HL-60 (cell line): ENCODE results near the gene SSR2.

ENCODE experiments used
- DNase-seq, 2 experiments: peaks; one replicate each; pipeline ENCODE4 v3.0.0-alpha.2; 2010 to 2020; ENCODE audit warnings: low read depth in 1 of 2, low spot score in 1 of 2
- H3K27ac ChIP-seq: fragments of 250-450 bp; sonication (Bioruptor Pico); replicated peaks from 2 replicates; pipeline ENCODE4 v1.5.1; 2020; ENCODE audit warnings: mild to moderate bottlenecking, moderate library complexity
- H3K27me3 ChIP-seq: fragments of 250-450 bp; sonication (Bioruptor Pico); 2 replicates; pipeline ENCODE4 v1.5.1; 2021; ENCODE audit warnings: mild to moderate bottlenecking, moderate library complexity; ENCODE audit not compliant: insufficient read depth, poor library complexity, severe bottlenecking
- H3K4me3 ChIP-seq: replicated peaks from 2 replicates; pipeline ENCODE4 v1.5.1; 2011; ENCODE audit warnings: mild to moderate bottlenecking, control low read depth, low read length; ENCODE audit not compliant: insufficient read depth
- GABPA ChIP-seq: IDR thresholded peaks from 2 replicates; pipeline ENCODE4 v1.6.1; 2012; ENCODE audit warnings: low read depth
- POLR2AphosphoS5 ChIP-seq: IDR thresholded peaks from 2 replicates; pipeline ENCODE4 v1.6.1; 2012; ENCODE audit warnings: low read depth
- SPI1 ChIP-seq: IDR thresholded peaks from 2 replicates; pipeline ENCODE4 v1.6.1; 2012; ENCODE audit warnings: low read depth, mild to moderate bottlenecking, borderline replicate concordance
- TF ChIP-seq, protein P1 (sequence below): IDR thresholded peaks from 2 replicates; pipeline ENCODE4 v1.6.1; 2012; ENCODE audit warnings: low read depth; ENCODE audit not compliant: insufficient replicate concordance
- TF ChIP-seq, protein P2 (sequence below): IDR thresholded peaks from one replicate; pipeline ENCODE4 v1.5.1; 2011; ENCODE audit warnings: low read length, control low read depth, inconsistent platforms; ENCODE audit not compliant: insufficient read depth

SSR2 gene

DNA sequence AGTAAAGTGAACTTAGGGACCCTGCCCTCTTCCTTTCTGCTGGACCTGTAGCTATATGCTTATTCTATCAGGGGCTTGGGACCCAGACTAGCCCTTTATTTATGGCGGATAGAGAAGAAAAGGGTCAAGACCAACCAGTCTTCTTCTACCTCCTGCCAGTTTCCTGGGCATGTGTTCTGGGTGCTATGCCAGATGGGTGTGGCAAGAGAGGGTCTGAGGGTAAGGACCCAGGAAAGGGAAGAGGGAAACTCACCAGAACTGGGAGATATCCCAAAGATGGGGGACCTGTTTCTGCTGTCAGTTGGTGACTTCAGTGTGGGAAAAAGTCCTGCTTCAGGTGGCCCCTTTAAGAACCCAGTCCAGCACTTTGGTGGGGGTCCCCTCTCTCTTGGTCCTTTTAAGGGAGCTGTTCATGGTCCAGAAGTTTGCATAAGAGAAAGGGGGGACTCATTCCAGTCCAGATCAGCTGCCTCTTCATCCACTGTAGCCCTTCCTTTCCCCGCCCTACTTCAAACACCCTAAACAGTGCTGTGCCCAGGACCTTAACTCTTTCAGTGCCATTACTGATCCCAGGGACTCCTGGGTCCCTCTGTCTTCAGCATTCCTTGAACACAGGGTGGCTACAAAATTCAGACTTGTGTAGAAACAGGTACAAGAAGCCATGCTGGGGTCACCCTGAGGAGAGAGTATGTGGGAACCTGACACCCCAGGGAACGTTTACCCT, 18.4 kb downstream of the SSR2 start:
- DNase-seq, result no peak
- Histone ChIP-seq H3K27ac (no peak overlapping the region), H3K4me3 (no peak overlapping the region), H3K27me3 (no peaks in the 10 kb centered on the region)
- TF ChIP-seq GABPA (no peak), SPI1 (no peak), POLR2AphosphoS5 (no peak)
- TF ChIP-seq, protein P1, sequence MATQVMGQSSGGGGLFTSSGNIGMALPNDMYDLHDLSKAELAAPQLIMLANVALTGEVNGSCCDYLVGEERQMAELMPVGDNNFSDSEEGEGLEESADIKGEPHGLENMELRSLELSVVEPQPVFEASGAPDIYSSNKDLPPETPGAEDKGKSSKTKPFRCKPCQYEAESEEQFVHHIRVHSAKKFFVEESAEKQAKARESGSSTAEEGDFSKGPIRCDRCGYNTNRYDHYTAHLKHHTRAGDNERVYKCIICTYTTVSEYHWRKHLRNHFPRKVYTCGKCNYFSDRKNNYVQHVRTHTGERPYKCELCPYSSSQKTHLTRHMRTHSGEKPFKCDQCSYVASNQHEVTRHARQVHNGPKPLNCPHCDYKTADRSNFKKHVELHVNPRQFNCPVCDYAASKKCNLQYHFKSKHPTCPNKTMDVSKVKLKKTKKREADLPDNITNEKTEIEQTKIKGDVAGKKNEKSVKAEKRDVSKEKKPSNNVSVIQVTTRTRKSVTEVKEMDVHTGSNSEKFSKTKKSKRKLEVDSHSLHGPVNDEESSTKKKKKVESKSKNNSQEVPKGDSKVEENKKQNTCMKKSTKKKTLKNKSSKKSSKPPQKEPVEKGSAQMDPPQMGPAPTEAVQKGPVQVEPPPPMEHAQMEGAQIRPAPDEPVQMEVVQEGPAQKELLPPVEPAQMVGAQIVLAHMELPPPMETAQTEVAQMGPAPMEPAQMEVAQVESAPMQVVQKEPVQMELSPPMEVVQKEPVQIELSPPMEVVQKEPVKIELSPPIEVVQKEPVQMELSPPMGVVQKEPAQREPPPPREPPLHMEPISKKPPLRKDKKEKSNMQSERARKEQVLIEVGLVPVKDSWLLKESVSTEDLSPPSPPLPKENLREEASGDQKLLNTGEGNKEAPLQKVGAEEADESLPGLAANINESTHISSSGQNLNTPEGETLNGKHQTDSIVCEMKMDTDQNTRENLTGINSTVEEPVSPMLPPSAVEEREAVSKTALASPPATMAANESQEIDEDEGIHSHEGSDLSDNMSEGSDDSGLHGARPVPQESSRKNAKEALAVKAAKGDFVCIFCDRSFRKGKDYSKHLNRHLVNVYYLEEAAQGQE, result no peak
- TF ChIP-seq, protein P2, sequence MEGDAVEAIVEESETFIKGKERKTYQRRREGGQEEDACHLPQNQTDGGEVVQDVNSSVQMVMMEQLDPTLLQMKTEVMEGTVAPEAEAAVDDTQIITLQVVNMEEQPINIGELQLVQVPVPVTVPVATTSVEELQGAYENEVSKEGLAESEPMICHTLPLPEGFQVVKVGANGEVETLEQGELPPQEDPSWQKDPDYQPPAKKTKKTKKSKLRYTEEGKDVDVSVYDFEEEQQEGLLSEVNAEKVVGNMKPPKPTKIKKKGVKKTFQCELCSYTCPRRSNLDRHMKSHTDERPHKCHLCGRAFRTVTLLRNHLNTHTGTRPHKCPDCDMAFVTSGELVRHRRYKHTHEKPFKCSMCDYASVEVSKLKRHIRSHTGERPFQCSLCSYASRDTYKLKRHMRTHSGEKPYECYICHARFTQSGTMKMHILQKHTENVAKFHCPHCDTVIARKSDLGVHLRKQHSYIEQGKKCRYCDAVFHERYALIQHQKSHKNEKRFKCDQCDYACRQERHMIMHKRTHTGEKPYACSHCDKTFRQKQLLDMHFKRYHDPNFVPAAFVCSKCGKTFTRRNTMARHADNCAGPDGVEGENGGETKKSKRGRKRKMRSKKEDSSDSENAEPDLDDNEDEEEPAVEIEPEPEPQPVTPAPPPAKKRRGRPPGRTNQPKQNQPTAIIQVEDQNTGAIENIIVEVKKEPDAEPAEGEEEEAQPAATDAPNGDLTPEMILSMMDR, result no peak

DNA sequence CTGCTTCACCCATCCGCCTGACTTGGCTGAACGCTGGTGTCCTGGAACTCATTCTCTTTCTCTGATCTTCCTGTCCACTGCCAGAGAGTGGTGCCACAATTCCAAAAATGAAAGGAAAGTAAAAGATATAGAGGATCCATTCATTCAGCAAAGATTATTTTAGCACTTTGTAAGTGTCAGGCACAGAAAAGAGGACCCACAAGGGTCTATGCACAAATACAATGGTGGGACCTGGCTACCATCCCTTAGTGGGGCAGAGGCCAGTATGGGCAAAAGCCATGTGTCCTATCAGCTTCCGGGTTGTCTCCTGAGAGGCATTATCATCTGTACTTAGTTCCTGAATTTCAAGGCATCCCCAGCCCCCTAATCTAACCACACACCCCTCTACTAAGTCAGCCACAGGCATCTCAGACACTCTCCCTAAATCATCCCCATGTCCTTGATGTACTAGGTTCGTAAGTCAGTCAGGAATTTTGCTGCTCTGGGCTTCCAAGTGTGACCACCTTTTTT, 19.0 kb downstream of the SSR2 start:
- no peak overlapping the region for H3K4me3 ChIP-seq
- H3K27ac ChIP-seq, result no peak overlapping the region
- peak in 1 of 2 experiments; percentile 27 for DNase-seq
- TF ChIP-seq GABPA (no peak), POLR2AphosphoS5 (no peak), SPI1 (no peak)
- TF ChIP-seq, protein P1, result no peak
- TF ChIP-seq, protein P2, result no peak
- H3K27me3 ChIP-seq, result no peaks in the 10 kb centered on the region

DNA sequence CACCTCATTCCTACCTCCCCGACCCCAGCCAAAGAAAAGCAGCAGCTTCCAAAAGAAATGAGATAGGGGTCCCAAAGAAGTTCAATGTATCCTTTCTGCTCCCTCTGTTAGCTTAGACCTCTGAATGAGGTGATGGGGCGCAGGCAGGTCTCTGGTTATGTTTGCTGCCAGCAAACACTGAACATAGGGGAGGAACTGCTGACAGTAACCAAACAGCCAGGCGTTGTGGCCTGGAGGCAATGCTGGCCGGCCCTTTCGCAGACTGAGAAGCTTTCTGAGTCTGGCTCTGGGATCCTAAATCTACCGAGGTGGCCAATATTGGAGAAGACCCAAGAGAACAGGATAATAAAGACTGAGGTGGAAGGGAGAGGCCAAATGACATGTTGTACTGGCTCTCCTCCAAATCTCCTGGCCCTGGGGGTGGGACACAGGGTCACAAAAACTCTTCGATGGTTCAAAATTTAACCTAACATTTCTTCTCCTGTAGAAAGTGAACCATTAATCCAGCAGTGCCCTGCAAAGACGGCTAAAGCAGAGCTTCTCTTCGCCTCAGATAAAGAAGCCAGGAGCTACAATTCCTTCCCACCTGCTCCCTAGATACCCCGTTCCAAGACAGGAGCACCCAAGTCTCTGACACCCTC, 19.6 kb downstream of the SSR2 start:
- DNase-seq, result no peak
- Histone ChIP-seq H3K27me3 (no peaks in the 10 kb centered on the region), H3K4me3 (no peak overlapping the region), H3K27ac (no peak overlapping the region)
- TF ChIP-seq, protein P2, result no peak
- no peak for TF ChIP-seq POLR2AphosphoS5
- TF ChIP-seq SPI1, result no peak
- TF ChIP-seq, protein P1, result no peak
- no peak for TF ChIP-seq GABPA
